Measurements from ENCODE around the gene IRF2BPL.

DNA sequence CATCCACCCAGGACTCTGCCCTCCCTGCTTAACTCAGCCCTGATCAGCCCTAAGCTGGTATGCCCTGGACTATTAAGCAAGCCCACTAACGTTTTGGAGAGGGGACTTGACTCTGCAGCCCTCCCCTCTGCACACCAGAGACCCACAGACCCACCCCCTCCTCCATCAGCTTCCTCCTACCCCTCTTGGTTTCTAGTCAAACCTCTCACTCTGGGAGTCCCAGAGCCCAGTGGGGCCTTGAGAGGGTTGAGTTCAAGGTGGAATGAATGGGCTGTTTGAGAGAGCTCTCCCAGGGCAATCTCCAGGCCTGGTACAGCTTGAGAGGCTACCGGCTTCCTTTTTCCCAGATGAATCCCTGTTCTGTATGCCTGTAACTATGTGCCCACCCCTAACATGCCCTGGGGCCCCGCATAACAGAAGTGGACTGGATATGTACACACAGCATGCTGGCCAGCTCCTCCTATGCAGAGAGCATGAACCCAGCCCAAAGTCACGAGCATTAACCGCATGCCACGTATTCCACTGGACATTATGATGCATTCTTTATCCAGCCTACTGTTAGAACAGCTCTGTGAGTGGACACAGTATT, 43.6 kb downstream of the IRF2BPL start:
- no peak for TF ChIP-seq ZC3H4 (CRISPR knock-in tag; IDR thresholded peaks at IDR 0.05; ENCODE audit: borderline replicate concordance)
- TF ChIP-seq, protein P1, sequence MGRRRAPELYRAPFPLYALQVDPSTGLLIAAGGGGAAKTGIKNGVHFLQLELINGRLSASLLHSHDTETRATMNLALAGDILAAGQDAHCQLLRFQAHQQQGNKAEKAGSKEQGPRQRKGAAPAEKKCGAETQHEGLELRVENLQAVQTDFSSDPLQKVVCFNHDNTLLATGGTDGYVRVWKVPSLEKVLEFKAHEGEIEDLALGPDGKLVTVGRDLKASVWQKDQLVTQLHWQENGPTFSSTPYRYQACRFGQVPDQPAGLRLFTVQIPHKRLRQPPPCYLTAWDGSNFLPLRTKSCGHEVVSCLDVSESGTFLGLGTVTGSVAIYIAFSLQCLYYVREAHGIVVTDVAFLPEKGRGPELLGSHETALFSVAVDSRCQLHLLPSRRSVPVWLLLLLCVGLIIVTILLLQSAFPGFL (CRISPR knock-in tag; IDR thresholded peaks at IDR 0.05), result no peak
- no peak for TF ChIP-seq BMI1 (IDR thresholded peaks at IDR 0.05; ENCODE audit: low read length)
- TF ChIP-seq, protein P2, sequence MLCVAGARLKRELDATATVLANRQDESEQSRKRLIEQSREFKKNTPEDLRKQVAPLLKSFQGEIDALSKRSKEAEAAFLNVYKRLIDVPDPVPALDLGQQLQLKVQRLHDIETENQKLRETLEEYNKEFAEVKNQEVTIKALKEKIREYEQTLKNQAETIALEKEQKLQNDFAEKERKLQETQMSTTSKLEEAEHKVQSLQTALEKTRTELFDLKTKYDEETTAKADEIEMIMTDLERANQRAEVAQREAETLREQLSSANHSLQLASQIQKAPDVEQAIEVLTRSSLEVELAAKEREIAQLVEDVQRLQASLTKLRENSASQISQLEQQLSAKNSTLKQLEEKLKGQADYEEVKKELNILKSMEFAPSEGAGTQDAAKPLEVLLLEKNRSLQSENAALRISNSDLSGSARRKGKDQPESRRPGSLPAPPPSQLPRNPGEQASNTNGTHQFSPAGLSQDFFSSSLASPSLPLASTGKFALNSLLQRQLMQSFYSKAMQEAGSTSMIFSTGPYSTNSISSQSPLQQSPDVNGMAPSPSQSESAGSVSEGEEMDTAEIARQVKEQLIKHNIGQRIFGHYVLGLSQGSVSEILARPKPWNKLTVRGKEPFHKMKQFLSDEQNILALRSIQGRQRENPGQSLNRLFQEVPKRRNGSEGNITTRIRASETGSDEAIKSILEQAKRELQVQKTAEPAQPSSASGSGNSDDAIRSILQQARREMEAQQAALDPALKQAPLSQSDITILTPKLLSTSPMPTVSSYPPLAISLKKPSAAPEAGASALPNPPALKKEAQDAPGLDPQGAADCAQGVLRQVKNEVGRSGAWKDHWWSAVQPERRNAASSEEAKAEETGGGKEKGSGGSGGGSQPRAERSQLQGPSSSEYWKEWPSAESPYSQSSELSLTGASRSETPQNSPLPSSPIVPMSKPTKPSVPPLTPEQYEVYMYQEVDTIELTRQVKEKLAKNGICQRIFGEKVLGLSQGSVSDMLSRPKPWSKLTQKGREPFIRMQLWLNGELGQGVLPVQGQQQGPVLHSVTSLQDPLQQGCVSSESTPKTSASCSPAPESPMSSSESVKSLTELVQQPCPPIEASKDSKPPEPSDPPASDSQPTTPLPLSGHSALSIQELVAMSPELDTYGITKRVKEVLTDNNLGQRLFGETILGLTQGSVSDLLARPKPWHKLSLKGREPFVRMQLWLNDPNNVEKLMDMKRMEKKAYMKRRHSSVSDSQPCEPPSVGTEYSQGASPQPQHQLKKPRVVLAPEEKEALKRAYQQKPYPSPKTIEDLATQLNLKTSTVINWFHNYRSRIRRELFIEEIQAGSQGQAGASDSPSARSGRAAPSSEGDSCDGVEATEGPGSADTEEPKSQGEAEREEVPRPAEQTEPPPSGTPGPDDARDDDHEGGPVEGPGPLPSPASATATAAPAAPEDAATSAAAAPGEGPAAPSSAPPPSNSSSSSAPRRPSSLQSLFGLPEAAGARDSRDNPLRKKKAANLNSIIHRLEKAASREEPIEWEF (CRISPR knock-in tag; IDR thresholded peaks at IDR 0.05), result no peak
- TF ChIP-seq, protein P3, sequence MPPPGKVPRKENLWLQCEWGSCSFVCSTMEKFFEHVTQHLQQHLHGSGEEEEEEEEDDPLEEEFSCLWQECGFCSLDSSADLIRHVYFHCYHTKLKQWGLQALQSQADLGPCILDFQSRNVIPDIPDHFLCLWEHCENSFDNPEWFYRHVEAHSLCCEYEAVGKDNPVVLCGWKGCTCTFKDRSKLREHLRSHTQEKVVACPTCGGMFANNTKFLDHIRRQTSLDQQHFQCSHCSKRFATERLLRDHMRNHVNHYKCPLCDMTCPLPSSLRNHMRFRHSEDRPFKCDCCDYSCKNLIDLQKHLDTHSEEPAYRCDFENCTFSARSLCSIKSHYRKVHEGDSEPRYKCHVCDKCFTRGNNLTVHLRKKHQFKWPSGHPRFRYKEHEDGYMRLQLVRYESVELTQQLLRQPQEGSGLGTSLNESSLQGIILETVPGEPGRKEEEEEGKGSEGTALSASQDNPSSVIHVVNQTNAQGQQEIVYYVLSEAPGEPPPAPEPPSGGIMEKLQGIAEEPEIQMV (tag; conservative IDR thresholded peaks at IDR 0.05; ENCODE audit: low read depth), result no peak
- no peak for TF ChIP-seq ZNF274 (IDR thresholded peaks at IDR 0.05; ENCODE audit: borderline replicate concordance, low read depth, low read length)
- no peak for TF ChIP-seq JUND (IDR thresholded peaks at IDR 0.05; ENCODE audit: borderline replicate concordance, low read depth, low read length)
- TF ChIP-seq JUND (tag; IDR thresholded peaks at IDR 0.05; ENCODE audit: borderline replicate concordance, low read depth, low read length), result no peak
- TF ChIP-seq BHLHE40 (IDR thresholded peaks at IDR 0.05; ENCODE audit: low read length), result no peak

Measured in K562 (cell line).